ENCODE results near the gene HDAC4.

DNA sequence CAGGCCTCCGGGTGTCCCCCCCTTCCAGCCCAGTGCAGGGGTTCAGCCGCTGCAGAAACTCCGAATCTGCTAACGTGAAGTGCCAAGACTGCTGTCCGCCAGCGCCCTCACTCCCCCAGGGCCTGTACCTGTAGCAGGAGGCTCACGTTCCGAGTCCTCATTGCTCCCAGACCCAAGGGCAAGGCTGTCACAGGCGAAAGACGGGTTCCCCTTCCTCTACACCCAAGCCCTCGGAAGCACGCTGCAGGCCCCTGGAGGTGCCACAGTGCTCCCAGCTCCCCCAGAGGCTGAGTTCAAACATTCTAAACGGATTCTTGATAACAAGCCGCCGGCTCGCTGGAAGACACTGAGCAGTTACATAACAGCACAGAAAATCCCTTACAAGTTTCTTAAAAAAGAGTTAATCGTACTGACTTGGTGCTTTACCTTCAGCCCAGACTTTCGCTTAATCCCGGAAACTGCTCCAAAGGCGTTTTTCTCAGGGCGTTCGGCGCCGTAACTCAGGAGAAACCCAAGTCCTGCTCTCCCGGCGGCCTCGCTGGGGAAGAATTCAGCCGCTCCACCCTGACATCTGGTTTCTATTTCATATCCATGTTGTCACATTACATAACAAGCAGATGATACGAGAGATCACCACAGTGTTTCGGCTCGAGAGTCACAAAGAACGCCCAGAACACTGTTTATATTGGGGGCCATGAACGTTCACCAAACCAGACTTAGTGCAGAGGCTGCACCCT, 92.0 kb downstream of the HDAC4 start:
- no peak for TF ChIP-seq ZSCAN16 (tag by site-specific recombination; IDR thresholded peaks at IDR 0.05)
- TF ChIP-seq TCF7L2 (IDR thresholded peaks at IDR 0.05; ENCODE audit: borderline replicate concordance, low read depth, low read length), result no peak
- TF ChIP-seq BCL11B (tag by site-specific recombination; IDR thresholded peaks at IDR 0.05; ENCODE audit: low read depth), result no peak
- TF ChIP-seq SP7 (tag by site-specific recombination; IDR thresholded peaks at IDR 0.05), result no peak
- TF ChIP-seq ZBTB7A (tag by site-specific recombination; IDR thresholded peaks at IDR 0.05; ENCODE audit: low read depth), result no peak
- TF ChIP-seq, protein P1, sequence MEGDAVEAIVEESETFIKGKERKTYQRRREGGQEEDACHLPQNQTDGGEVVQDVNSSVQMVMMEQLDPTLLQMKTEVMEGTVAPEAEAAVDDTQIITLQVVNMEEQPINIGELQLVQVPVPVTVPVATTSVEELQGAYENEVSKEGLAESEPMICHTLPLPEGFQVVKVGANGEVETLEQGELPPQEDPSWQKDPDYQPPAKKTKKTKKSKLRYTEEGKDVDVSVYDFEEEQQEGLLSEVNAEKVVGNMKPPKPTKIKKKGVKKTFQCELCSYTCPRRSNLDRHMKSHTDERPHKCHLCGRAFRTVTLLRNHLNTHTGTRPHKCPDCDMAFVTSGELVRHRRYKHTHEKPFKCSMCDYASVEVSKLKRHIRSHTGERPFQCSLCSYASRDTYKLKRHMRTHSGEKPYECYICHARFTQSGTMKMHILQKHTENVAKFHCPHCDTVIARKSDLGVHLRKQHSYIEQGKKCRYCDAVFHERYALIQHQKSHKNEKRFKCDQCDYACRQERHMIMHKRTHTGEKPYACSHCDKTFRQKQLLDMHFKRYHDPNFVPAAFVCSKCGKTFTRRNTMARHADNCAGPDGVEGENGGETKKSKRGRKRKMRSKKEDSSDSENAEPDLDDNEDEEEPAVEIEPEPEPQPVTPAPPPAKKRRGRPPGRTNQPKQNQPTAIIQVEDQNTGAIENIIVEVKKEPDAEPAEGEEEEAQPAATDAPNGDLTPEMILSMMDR (tag by site-specific recombination; IDR thresholded peaks at IDR 0.05), result no peak
- no peak for TF ChIP-seq ZNF221 (tag by site-specific recombination; IDR thresholded peaks at IDR 0.05; ENCODE audit: borderline replicate concordance)
- no peak for TF ChIP-seq ZNF768 (tag by site-specific recombination; IDR thresholded peaks at IDR 0.05)
